Measurements from ENCODE around the gene BAG1.
A peak's percentile ranks its signal among the peaks of the same experiment; 100 is the strongest.

BAG1 gene

DNA sequence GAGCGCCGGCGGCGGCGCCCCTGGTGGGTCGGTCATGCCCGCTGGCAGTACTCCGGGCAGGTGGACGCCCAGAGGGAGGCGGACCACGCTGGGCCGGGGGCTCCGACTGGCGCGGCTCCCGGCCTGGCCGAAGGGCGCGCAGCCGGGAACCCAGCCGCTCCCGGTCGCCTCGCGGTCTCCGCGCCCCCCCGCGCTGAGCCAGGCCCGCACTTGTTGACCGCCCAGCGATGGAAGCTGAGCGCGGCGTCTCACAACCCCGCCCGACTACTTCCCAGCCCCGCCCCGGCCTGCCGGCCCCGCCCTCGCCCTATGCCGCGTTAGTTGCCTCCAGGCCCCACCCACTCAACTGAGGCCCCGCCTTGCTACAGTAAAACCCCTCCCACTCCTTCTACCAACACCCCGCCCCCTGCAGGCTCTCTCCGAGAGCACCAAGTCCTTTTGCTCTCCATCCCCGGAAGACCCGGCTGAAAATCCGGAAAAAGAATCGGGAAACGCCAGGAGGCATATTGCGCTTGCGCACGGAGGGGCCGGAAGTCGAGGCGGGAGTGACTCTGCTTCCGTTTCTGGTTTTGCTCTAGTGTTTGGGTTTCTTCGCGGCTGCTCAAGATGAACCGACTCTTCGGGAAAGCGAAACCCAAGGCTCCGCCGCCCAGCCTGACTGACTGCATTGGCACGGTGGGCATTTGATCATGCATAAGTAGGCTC, at the start of gene BAG1, which contains the start of gene CHMP5:
BAG1 (minus strand) TSS at position 236 of the 705 bp plus-strand sequence.
CHMP5 (plus strand) TSS at position 577 of the 705 bp plus-strand sequence; CDS start at position 607, 30 bp downstream.
- H3K27ac ChIP-seq (ENCODE audit: low read depth, low read length) = peak within 1 kb of the TSS; percentile 48
- peak within 1 kb of the TSS; percentile 89 for H3K4me3 ChIP-seq (ENCODE audit: low read length)
- H3F3A ChIP-seq (ENCODE audit: control insufficient read depth, insufficient read depth) = no peaks in the 10 kb centered on the region
- H3K9me3 ChIP-seq (ENCODE audit: control insufficient read depth, insufficient read depth, low read length) = no peaks in the 10 kb centered on the region
- peaks cover 62% of the 10 kb centered on the region for H3K79me2 ChIP-seq (ENCODE audit: control insufficient read depth, low read length)
- TF ChIP-seq EZH2phosphoT487 (IDR thresholded peaks at IDR 0.05; ENCODE audit: borderline replicate concordance, low read length) = no peak
- TF ChIP-seq, protein P1, sequence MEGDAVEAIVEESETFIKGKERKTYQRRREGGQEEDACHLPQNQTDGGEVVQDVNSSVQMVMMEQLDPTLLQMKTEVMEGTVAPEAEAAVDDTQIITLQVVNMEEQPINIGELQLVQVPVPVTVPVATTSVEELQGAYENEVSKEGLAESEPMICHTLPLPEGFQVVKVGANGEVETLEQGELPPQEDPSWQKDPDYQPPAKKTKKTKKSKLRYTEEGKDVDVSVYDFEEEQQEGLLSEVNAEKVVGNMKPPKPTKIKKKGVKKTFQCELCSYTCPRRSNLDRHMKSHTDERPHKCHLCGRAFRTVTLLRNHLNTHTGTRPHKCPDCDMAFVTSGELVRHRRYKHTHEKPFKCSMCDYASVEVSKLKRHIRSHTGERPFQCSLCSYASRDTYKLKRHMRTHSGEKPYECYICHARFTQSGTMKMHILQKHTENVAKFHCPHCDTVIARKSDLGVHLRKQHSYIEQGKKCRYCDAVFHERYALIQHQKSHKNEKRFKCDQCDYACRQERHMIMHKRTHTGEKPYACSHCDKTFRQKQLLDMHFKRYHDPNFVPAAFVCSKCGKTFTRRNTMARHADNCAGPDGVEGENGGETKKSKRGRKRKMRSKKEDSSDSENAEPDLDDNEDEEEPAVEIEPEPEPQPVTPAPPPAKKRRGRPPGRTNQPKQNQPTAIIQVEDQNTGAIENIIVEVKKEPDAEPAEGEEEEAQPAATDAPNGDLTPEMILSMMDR (IDR thresholded peaks at IDR 0.05; ENCODE audit: low read depth, low read length, poor library complexity, severe bottlenecking) = no peak
- no peaks in the 10 kb centered on the region for H3K27me3 ChIP-seq (ENCODE audit: control insufficient read depth, low read length)
- H3K4me2 ChIP-seq (ENCODE audit: low read length) = peak within 1 kb of the TSS; percentile 98
- H3K4me1 ChIP-seq (ENCODE audit: control insufficient read depth, low read length) = peaks cover 20% of the 10 kb centered on the region
- no peaks in the 10 kb centered on the region for H4K20me1 ChIP-seq (ENCODE audit: control insufficient read depth, insufficient read depth, low read depth, low read length)
- H3K9me2 ChIP-seq (replicated peaks; ENCODE audit: control insufficient read depth, low read length) = no peaks in the 10 kb centered on the region
- peaks cover 77% of the 10 kb centered on the region for H3K36me3 ChIP-seq (ENCODE audit: control insufficient read depth, low read length)

DNA sequence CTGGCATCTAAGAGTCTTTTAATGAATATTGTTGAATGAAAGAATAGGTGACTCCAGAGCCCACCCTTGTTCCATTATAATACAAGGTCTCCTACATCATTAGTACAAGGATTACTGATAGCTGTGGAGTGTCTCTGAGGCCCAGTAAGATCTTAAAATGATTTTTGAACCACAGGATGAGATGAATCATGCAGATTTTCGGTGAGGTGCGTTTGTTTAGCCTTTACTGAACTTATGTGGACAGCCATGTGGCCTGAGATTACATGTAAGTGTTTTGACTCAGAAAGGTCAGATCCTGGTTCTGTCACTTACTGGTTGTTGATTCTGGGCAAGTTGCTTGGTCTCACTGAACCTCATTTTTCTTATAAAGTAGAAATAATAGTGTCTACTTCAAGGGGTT, 47.4 kb upstream of the BAG1 start:
- Histone ChIP-seq H3K9me3 (ENCODE audit: control insufficient read depth, insufficient read depth, low read length) (no peaks in the 10 kb centered on the region), H4K20me1 (ENCODE audit: control insufficient read depth, insufficient read depth, low read depth, low read length) (no peaks in the 10 kb centered on the region), H3K4me2 (ENCODE audit: low read length) (no peak overlapping the region), H3K4me1 (ENCODE audit: control insufficient read depth, low read length) (no peaks in the 10 kb centered on the region), H3K27ac (ENCODE audit: low read depth, low read length) (no peak overlapping the region), H3K4me3 (ENCODE audit: low read length) (no peak overlapping the region), H3K36me3 (ENCODE audit: control insufficient read depth, low read length) (peaks cover 98% of the 10 kb centered on the region), H3K9me2 (replicated peaks; ENCODE audit: control insufficient read depth, low read length) (no peaks in the 10 kb centered on the region), H3F3A (ENCODE audit: control insufficient read depth, insufficient read depth) (no peaks in the 10 kb centered on the region), H3K27me3 (ENCODE audit: control insufficient read depth, low read length) (no peaks in the 10 kb centered on the region), H3K79me2 (ENCODE audit: control insufficient read depth, low read length) (peaks cover 12% of the 10 kb centered on the region)
- no peak for TF ChIP-seq EZH2phosphoT487 (IDR thresholded peaks at IDR 0.05; ENCODE audit: borderline replicate concordance, low read length)
- TF ChIP-seq, protein P1 (IDR thresholded peaks at IDR 0.05; ENCODE audit: low read depth, low read length, poor library complexity, severe bottlenecking) = no peak

DNA sequence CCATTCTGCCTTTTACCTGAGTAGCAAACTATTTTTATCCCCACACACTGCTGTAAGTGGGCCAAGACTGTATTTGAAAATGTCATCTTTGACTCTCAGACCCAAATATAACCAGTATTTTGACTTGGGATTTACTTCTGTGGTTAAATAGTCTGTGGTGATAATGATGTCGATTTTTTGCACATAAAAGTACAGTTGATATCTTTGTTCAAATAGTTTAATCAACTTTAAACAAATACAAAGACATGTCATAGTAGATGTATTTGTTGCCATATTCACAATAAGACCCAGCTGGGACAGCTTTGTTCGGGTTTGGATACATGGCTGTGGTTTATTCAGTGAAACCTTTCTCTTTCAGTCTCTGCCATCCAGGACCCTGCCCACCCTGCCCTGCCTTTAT, 46.2 kb upstream of the BAG1 start:
- H3F3A ChIP-seq (ENCODE audit: control insufficient read depth, insufficient read depth) = no peaks in the 10 kb centered on the region
- peaks cover 13% of the 10 kb centered on the region for H3K79me2 ChIP-seq (ENCODE audit: control insufficient read depth, low read length)
- H3K9me2 ChIP-seq (replicated peaks; ENCODE audit: control insufficient read depth, low read length) = no peaks in the 10 kb centered on the region
- no peak overlapping the region for H3K27ac ChIP-seq (ENCODE audit: low read depth, low read length)
- H3K9me3 ChIP-seq (ENCODE audit: control insufficient read depth, insufficient read depth, low read length) = no peaks in the 10 kb centered on the region
- H4K20me1 ChIP-seq (ENCODE audit: control insufficient read depth, insufficient read depth, low read depth, low read length) = no peaks in the 10 kb centered on the region
- H3K4me2 ChIP-seq (ENCODE audit: low read length) = no peak overlapping the region
- TF ChIP-seq EZH2phosphoT487 (IDR thresholded peaks at IDR 0.05; ENCODE audit: borderline replicate concordance, low read length) = no peak
- TF ChIP-seq, protein P1 (IDR thresholded peaks at IDR 0.05; ENCODE audit: low read depth, low read length, poor library complexity, severe bottlenecking) = no peak
- H3K4me3 ChIP-seq (ENCODE audit: low read length) = no peak overlapping the region
- H3K27me3 ChIP-seq (ENCODE audit: control insufficient read depth, low read length) = no peaks in the 10 kb centered on the region
- H3K36me3 ChIP-seq (ENCODE audit: control insufficient read depth, low read length) = peaks cover 98% of the 10 kb centered on the region
- H3K4me1 ChIP-seq (ENCODE audit: control insufficient read depth, low read length) = no peaks in the 10 kb centered on the region
